ENCODE results near the gene RPS14. TPM values are rescaled to one million over a fixed set of nuclear protein-coding genes. Genes with fewer than 3 reads are reported as not detected.

RPS14 gene
- 2,916 and 3,804 TPM in 2 replicates for total RNA-seq (2014; rRNA removed; shearing (Covaris generic))

- DNase-seq (ENCODE audit: low spot score), result peak; percentile 95
These were observed at the start of gene RPS14 for GRCh38 chr5:150449517-150450339. Gene RPS14 (minus strand): TSS chr5:150449739. CDS start chr5:150447733, 2,006 bp downstream.

- no peak for DNase-seq (ENCODE audit: low spot score)
These were observed 49.4 kb upstream of the RPS14 start for GRCh38 chr5:150498971-150499370.

DNA sequence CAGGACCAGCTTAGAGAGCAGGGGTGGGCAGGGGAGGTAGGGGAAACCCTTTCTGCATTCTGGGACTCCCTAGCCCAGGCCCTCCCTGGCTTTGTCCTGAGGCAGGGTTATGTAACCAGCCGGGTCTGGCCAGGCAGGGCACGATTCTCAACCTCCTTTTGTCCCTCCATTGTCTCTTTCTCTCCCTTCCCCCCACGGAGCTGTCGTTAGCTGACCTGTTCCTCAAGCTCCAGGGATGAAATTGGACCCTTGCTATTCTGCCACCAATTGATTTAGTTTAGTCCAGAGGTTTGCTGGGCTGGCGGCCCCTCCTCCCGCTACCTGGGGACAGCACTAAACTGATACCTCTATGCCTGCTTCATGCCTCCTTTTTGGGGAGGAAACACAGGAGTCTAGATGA is 49.0 kb upstream of the RPS14 start:
- DNase-seq (ENCODE audit: low spot score), result no peak

- DNase-seq (ENCODE audit: low spot score), result no peak
These were observed 48.4 kb upstream of the RPS14 start for GRCh38 chr5:150497989-150498317.

DNA sequence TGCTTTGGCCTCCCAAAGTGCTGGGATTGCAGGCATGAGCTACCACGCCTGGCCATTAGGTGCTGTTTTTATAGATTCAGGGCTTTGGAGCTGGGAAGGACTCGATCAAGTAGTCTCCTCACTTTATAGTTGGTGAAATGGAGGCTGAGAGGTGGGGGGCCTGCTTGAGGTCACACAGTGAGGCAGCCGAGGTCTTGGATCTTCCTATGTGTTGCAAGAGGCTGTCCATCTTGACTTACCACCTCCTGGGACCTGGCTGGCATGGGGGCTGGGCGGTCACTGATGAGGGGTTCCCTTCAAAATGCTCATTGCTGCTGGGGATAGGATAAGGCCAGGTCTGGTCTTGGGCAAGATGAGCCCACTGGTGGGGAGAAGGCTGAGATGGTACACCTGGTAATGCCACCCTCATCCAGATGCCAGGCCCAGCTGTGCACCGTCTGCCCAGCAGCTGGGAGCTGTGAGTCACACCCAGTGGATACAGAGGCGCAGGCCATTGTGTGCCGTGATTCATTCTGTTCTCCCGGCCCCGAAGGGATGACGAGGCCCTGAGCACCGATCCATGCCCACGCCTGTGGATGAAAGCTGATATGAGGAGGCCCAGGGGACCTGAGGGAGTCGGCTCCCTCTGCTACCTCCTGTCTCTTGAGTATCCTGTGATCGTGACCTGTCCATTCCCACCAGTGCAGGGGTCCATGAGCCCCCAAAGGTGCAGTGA is 47.9 kb upstream of the RPS14 start:
- DNase-seq (ENCODE audit: low spot score), result peak; percentile 97

- no peak for DNase-seq (ENCODE audit: low spot score)
These were observed 47.0 kb upstream of the RPS14 start for GRCh38 chr5:150496534-150496933.

GRCh38 chr5:150496098-150496497 is 46.6 kb upstream of the RPS14 start:
- no peak for DNase-seq (ENCODE audit: low spot score)

- peak; percentile 90 for DNase-seq (ENCODE audit: low spot score)
These were observed 43.1 kb upstream of the RPS14 start for GRCh38 chr5:150492621-150493020.

DNA sequence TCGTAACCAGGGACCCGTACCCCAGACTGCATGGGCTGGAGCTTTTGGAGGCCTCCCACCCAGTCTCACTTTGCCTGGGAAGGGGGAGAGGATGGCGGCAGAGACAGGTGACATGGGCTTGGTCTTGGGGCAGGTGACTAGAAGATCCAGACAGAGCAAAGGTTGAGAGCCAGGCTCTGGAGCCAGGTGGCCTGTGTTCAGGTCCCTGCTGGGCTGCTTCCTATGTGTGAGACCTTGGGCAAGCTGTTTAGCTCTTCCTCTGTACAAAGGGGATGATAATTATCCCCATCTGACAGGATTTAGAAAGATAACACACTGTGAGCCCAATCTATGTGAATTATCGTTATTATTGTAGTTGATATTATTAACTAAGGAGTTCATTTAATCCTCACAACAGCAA is 42.3 kb upstream of the RPS14 start:
- no peak for DNase-seq (ENCODE audit: low spot score)

DNA sequence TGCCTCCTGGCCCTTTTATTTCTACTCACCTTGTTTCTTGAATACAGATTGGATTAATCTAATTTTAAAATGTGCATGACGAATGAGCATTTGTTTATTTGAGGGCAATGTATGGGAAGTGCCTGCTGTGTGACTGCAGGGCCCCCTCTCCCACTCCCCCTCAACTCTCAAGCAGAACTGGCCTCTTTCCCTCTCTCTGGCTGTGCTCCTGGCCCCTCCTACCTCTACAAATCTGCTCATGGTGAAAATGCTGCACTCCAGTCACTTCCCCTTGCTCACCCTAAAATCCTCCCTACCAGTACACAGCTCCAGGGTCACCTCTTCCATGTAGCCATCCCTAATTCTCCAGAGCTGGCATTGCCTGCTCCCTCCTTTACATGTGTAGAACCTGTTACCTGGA is 41.2 kb upstream of the RPS14 start:
- no peak for DNase-seq (ENCODE audit: low spot score)

- no peak for DNase-seq (ENCODE audit: low spot score)
These were observed 40.7 kb upstream of the RPS14 start for GRCh38 chr5:150490296-150490669.

GRCh38 chr5:150489360-150490295 is 40.1 kb upstream of the RPS14 start:
- no peak for DNase-seq (ENCODE audit: low spot score)

- no peak for DNase-seq (ENCODE audit: low spot score)
These were observed 39.2 kb upstream of the RPS14 start for GRCh38 chr5:150488519-150489359.

GRCh38 chr5:150487199-150488061 is 37.9 kb upstream of the RPS14 start:
- no peak for DNase-seq (ENCODE audit: low spot score)

- peak; percentile 74 for DNase-seq (ENCODE audit: low spot score)
These were observed 37.1 kb upstream of the RPS14 start for GRCh38 chr5:150486402-150487198.

- no peak for DNase-seq (ENCODE audit: low spot score)
These were observed 36.3 kb upstream of the RPS14 start for GRCh38 chr5:150485693-150486401.

DNA sequence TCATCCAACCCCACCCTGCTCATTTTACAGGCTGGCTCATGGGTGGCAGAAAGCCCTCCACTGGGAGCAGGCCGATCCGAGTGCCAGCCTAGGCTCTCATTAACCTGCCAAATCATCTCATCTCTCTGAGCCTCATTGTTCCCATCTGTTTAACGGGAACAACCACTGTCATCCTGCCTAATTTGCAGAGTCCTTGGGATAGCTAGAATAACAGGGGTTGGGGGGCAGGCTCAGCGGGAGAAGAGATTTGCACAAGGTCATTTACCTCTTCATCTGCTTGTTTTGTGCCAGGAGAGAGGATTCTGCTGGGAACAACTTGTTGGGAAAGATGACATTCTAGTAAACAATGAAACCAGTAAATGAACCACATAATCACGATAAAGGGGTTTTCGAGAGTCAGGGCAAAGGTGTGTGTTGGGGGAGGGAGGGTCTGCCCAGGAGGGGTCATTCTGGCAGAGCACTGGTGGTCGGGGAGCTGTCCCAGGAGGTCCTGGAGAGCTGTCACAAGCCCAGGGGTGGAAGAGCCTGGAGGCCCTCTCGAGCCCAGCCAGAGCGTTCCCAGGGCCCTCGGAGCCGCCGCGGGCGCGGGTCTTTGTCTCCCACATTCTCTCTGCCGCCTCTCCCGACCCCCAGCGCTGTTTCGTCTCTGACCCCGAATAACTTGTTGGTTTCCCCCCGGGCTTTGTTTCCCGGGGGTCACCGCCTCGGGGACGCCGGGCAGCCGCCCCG is 35.6 kb upstream of the RPS14 start:
- DNase-seq (ENCODE audit: low spot score), result no peak

GRCh38 chr5:150481972-150482406 is 32.5 kb upstream of the RPS14 start:
- no peak for DNase-seq (ENCODE audit: low spot score)

Measured in A172 (cell line).